ENCODE data around the gene GAS2. TPM values are rescaled to one million over a fixed set of nuclear protein-coding genes. Genes with fewer than 3 reads are reported as not detected.

GAS2 gene
- total RNA-seq, 1 experiment from 2014 or later: 0.12 TPM

- no peak for DNase-seq (ENCODE audit: low spot score)
Measured at GRCh38 chr11:22674470-22675439, 8.3 kb downstream of the GAS2 start.

- DNase-seq (ENCODE audit: low spot score): no peak
Measured at GRCh38 chr11:22677153-22677903, 10.9 kb downstream of the GAS2 start.

GRCh38 chr11:22680628-22681027, 14.2 kb downstream of the GAS2 start:
- no peak for DNase-seq (ENCODE audit: low spot score)

- DNase-seq (ENCODE audit: low spot score): no peak
Measured at GRCh38 chr11:22681281-22681812, 14.9 kb downstream of the GAS2 start.

GRCh38 chr11:22684082-22684481, 17.7 kb downstream of the GAS2 start:
- no peak for DNase-seq (ENCODE audit: low spot score)

- DNase-seq (ENCODE audit: low spot score): no peak
Measured at GRCh38 chr11:22685111-22685510, 18.7 kb downstream of the GAS2 start.

- DNase-seq (ENCODE audit: low spot score): no peak
Measured at GRCh38 chr11:22688914-22689313, 22.5 kb downstream of the GAS2 start.

GRCh38 chr11:22690257-22690656, 23.8 kb downstream of the GAS2 start:
- DNase-seq (ENCODE audit: low spot score): no peak

- DNase-seq (ENCODE audit: low spot score): no peak
Measured at GRCh38 chr11:22690871-22691270, 24.5 kb downstream of the GAS2 start.

- no peak for DNase-seq (ENCODE audit: low spot score)
Measured at GRCh38 chr11:22699388-22699787, 33.0 kb downstream of the GAS2 start.

- no peak for DNase-seq (ENCODE audit: low spot score)
Measured at GRCh38 chr11:22702031-22702430, 35.6 kb downstream of the GAS2 start.

- peak; percentile 67 for DNase-seq (ENCODE audit: low spot score)
Measured at GRCh38 chr11:22703040-22703439, 36.6 kb downstream of the GAS2 start.

- DNase-seq (ENCODE audit: low spot score): no peak
Measured at GRCh38 chr11:22703591-22703990, 37.2 kb downstream of the GAS2 start.

- DNase-seq (ENCODE audit: low spot score): no peak
Measured at GRCh38 chr11:22707119-22707899, 40.9 kb downstream of the GAS2 start.

GRCh38 chr11:22711071-22711770, 44.8 kb downstream of the GAS2 start:
- no peak for DNase-seq (ENCODE audit: low spot score)

GRCh38 chr11:22711880-22712279, 45.5 kb downstream of the GAS2 start:
- no peak for DNase-seq (ENCODE audit: low spot score)

- DNase-seq (ENCODE audit: low spot score): no peak
Measured at GRCh38 chr11:22713336-22713735, 46.9 kb downstream of the GAS2 start.

GRCh38 chr11:22715971-22716370, 49.6 kb downstream of the GAS2 start:
- DNase-seq (ENCODE audit: low spot score): no peak

- no peak for DNase-seq (ENCODE audit: low spot score)
Measured at GRCh38 chr11:22720457-22720856, 54.0 kb downstream of the GAS2 start.

- DNase-seq (ENCODE audit: low spot score): no peak
Measured at GRCh38 chr11:22723274-22723673, 56.9 kb downstream of the GAS2 start.

GRCh38 chr11:22725079-22725478, 58.7 kb downstream of the GAS2 start:
- DNase-seq (ENCODE audit: low spot score): no peak

Data from A172 (cell line).